BLaER1 treated with 17β-estradiol and CSF1 and Interleukin-3, amounts not matched to agents 10 nM and 100 nM (cell line): ENCODE data around the gene ARPC5.

Source experiments
- H3K27ac ChIP-seq, 11 experiments: shearing (Covaris generic); formaldehyde crosslinking; 2 replicates each; pipeline ENCODE4 v1.8.1; 2022
- H3K27me3 ChIP-seq, 11 experiments: shearing (Covaris generic); formaldehyde crosslinking; 2 replicates each; pipeline ENCODE4 v1.8.1; 2022
- H3K36me3 ChIP-seq, 11 experiments: shearing (Covaris generic); formaldehyde crosslinking; 2 replicates each; pipeline ENCODE4 v1.8.1; 2022
- H3K4me1 ChIP-seq, 10 experiments: shearing (Covaris generic); formaldehyde crosslinking; 2 replicates each; pipeline ENCODE4 v1.8.1; 2022
- H3K4me2 ChIP-seq, 11 experiments: shearing (Covaris generic); formaldehyde crosslinking; 2 replicates each; pipeline ENCODE4 v1.8.1; 2022
- H3K4me3 ChIP-seq, 10 experiments: shearing (Covaris generic); formaldehyde crosslinking; 2 replicates each; pipeline ENCODE4 v1.8.1; 2022
- H3K9ac ChIP-seq, 11 experiments: shearing (Covaris generic); formaldehyde crosslinking; 2 replicates each; pipeline ENCODE4 v1.8.1; 2022
- H3K9me3 ChIP-seq, 11 experiments: shearing (Covaris generic); formaldehyde crosslinking; replicated peaks in 1 of 11; 2 replicates each; pipeline ENCODE4 v1.8.1; 2022
- H4K20me1 ChIP-seq, 11 experiments: shearing (Covaris generic); formaldehyde crosslinking; 2 replicates each; pipeline ENCODE4 v1.8.1; 2022
- Cebpa-rat ChIP-seq, 11 experiments: shearing (Covaris generic); IDR thresholded peaks; 2 replicates each; pipeline ENCODE4 v1.8.1; 2022

ARPC5 gene

DNA sequence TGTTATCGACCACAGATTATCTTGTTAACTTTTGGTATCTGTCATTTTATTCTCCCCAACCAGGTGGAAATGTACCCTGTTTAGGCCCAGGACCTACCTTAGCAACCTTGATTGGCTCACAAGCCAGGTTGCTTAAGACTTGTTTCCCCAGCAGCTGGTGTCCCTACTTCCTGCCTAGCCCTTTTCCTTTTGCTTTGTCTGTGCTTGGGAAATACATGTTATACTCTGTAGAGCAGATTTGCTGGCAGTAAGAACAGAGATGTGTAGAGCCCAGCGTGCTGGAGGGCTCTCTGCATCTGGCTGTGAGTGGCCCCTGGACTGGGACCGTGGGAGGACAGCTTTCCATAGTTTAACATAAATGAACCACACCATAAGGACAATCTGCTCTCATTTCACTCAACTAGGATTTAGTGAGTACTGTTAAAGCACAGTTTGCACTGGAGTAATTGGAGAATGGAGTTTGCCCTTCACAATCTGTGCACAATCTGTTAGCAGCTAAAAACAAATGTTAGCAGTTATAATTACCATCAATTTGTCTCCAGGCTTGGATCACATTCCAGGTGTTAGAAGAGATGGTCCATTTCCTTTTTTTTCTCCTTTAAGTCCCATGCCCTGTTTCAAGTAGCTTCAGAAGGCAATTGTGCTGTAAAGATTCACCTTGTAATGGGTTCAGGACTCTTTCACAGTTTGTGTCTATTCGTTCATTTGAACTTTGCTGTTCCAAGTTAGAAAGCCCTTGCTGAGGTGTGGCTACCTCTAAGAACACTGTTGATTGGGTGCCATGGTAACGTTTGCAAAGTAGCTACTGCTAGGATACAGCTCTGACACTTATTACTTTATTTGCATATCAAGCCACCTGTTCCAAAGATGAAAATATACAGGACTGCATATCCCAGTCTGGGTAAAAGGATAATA, 17.2 kb upstream of the ARPC5 start, which contains the start of gene APOBEC4:
Gene APOBEC4, minus strand, starts transcription at position 770 of the 915 bp plus-strand sequence. CDS start 4,535 bp downstream, outside the sequence.
- Histone ChIP-seq H3K4me1 (peaks cover 42 to 62% (median 47%) of the 10 kb centered on the region in 10 experiments), H3K9me3 (peaks cover 0 to 2% (median 0%) of the 10 kb centered on the region in 11 experiments; a peak in 1 of 22 replicates), H3K4me3 (no peak within 1 kb of the TSS), H3K4me2 (peak within 1 kb of the TSS; percentile 64 to 89 (median 76)), H3K27ac (peak within 1 kb of the TSS; percentile 18 to 77 (median 43); a peak in 21 of 22 replicates), H4K20me1 (no peaks in the 10 kb centered on the region), H3K9ac (peak within 1 kb of the TSS in 4 of 11 experiments; percentile 22 to 52 (median 40); a peak in 6 of 22 replicates), H3K27me3 (no peaks in the 10 kb centered on the region), H3K36me3 (no peaks in the 10 kb centered on the region)
- TF ChIP-seq Cebpa-rat (IDR thresholded peaks at IDR 0.05): peak in 4 of 11 experiments; percentile 17 to 76 (median 48); a peak in 4 of 22 replicates

DNA sequence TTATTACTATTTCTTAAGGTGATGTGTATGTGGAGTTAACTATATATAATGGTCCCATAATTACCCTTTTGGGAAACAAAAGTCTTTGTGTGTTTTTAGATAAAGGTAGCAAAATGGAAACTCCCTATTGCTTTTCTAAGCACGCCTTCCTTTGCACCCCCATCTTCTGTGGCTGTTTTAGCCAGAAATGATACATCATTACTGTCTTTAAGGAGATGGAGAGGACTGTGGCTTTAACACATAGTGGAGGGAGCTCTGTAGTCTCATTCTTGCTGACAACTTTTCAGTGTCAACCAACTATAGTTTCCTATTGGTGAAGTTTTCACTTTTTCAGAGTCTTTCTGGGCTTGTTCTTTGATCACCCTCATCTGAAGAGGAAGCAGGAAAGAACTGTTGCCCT, 16.5 kb upstream of the ARPC5 start:
- Histone ChIP-seq H3K27me3 (no peaks in the 10 kb centered on the region), H3K9ac (peak overlapping the region in 4 of 11 experiments; percentile 0 to 49 (median 16); a peak in 5 of 22 replicates), H3K27ac (peak overlapping the region in 9 of 11 experiments; percentile 24 to 77 (median 52); a peak in 18 of 22 replicates), H3K4me1 (peaks cover 42 to 69% (median 47%) of the 10 kb centered on the region in 10 experiments), H3K4me2 (peak overlapping the region; percentile 64 to 89 (median 76); a peak in 21 of 22 replicates), H3K36me3 (no peaks in the 10 kb centered on the region), H4K20me1 (no peaks in the 10 kb centered on the region), H3K9me3 (no peaks in the 10 kb centered on the region), H3K4me3 (no peak overlapping the region)
- no peak for TF ChIP-seq Cebpa-rat (IDR thresholded peaks at IDR 0.05)

DNA sequence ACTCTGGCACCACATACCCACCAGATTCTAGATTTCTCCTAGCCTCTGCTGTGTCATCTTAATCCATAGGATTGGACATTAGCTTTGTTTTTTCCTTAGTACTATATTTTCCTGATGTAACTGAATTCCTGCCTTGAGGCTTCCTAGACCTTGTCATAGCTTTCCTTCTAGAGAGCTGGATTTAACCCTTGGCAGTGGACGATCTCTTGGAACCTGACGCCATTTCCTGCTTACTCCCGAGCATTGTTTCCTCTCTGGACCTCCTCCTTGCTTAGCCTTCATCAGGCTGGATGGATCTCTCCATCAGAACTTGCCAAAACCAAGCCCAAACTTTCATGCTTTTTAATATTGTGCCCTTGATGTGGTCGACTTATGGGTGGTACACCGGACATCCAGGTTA, 16.0 kb upstream of the ARPC5 start:
- no peaks in the 10 kb centered on the region for H4K20me1 ChIP-seq
- H3K4me1 ChIP-seq: peaks cover 43 to 74% (median 48%) of the 10 kb centered on the region in 10 experiments
- H3K36me3 ChIP-seq: no peaks in the 10 kb centered on the region
- peak overlapping the region in 7 of 11 experiments; percentile 39 to 77 (median 54); a peak in 13 of 22 replicates for H3K27ac ChIP-seq
- no peaks in the 10 kb centered on the region for H3K27me3 ChIP-seq
- peak overlapping the region; percentile 64 to 89 (median 76); a peak in 21 of 22 replicates for H3K4me2 ChIP-seq
- H3K4me3 ChIP-seq: no peak overlapping the region
- H3K9me3 ChIP-seq: no peaks in the 10 kb centered on the region
- no peak for TF ChIP-seq Cebpa-rat (IDR thresholded peaks at IDR 0.05)
- peak overlapping the region in 3 of 11 experiments; percentile 0 to 49 (median 3); a peak in 3 of 22 replicates for H3K9ac ChIP-seq

DNA sequence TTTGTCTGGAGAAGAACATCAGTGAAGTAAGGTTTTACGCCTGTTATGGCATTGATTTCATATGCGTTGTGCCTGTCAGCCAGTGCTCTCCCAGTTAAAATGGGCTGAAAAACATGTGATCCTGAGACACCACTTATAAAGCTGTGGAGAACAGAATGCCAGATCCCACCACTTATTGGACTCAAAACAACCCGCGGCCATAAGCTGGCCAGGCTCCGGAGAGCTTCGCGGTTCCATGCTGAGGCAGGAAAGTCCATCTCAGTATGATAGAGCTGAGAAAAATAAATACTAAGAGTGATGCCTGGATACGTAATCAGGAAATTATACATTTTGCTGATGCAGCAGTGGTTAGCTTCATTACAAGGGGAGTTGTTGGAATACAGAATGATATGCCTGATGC, 12.5 kb upstream of the ARPC5 start:
- Histone ChIP-seq H3K9ac (no peak overlapping the region), H3K4me1 (peaks cover 19 to 43% (median 26%) of the 10 kb centered on the region in 10 experiments), H3K27ac (no peak overlapping the region), H3K27me3 (no peaks in the 10 kb centered on the region), H4K20me1 (no peaks in the 10 kb centered on the region), H3K4me2 (peak overlapping the region in 2 of 11 experiments; percentile 2 to 15; a peak in 1 of 22 replicates), H3K9me3 (no peaks in the 10 kb centered on the region), H3K4me3 (no peak overlapping the region), H3K36me3 (no peaks in the 10 kb centered on the region)
- TF ChIP-seq Cebpa-rat (IDR thresholded peaks at IDR 0.05): no peak

DNA sequence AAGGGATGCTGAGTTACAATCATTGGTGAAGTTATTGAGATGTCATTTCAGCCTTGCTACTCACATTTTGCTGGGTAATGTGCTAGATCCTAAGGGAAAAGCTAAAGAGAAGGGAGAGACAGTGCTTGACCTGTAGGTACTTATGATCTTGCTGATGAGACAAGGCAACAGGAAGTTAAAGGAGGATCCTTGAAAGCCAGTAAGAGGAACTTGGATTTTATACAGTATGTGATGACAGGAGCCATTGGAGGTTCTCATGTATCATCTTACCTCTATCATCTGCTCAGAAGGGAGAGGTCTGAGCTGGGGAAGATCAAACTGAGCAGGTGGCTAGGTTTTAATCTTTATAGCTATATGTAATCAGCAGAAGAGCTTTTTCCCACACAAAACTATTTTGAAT, 11.2 kb upstream of the ARPC5 start:
- Histone ChIP-seq H4K20me1 (no peaks in the 10 kb centered on the region), H3K9ac (no peak overlapping the region), H3K27me3 (no peaks in the 10 kb centered on the region), H3K27ac (no peak overlapping the region), H3K4me3 (no peak overlapping the region), H3K36me3 (no peaks in the 10 kb centered on the region), H3K9me3 (no peaks in the 10 kb centered on the region), H3K4me2 (peak overlapping the region in 5 of 11 experiments; percentile 3 to 62 (median 34); a peak in 7 of 22 replicates), H3K4me1 (peaks cover 7 to 30% (median 13%) of the 10 kb centered on the region in 10 experiments)
- TF ChIP-seq Cebpa-rat (IDR thresholded peaks at IDR 0.05): no peak

DNA sequence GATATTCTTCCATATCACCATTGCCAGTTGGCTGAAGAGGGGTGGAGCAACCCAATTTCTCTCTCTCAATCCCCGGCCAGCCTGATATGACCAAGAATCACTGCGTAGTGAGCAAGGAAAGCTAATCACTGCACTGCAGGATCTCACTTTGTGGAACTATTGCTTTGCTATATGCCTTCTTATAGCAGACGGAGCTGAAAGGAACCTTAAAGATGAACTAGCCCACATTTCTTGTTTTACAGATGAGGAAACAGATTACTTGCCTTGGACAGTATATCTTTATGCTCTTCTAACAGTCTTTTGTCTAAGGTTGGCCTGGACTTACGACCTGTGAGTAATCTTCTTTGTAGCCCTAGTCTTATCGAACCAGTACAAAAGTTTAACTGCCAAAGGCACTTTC, 9.9 kb upstream of the ARPC5 start:
- no peak overlapping the region for H3K27ac ChIP-seq
- no peak overlapping the region for H3K4me3 ChIP-seq
- TF ChIP-seq Cebpa-rat (IDR thresholded peaks at IDR 0.05): no peak
- no peak overlapping the region for H3K4me2 ChIP-seq
- H3K9me3 ChIP-seq: no peaks in the 10 kb centered on the region
- H3K27me3 ChIP-seq: no peaks in the 10 kb centered on the region
- no peaks in the 10 kb centered on the region for H4K20me1 ChIP-seq
- H3K9ac ChIP-seq: no peak overlapping the region
- H3K4me1 ChIP-seq: peaks cover 0 to 24% (median 6%) of the 10 kb centered on the region in 10 experiments; a peak in 12 of 20 replicates
- H3K36me3 ChIP-seq: no peaks in the 10 kb centered on the region

DNA sequence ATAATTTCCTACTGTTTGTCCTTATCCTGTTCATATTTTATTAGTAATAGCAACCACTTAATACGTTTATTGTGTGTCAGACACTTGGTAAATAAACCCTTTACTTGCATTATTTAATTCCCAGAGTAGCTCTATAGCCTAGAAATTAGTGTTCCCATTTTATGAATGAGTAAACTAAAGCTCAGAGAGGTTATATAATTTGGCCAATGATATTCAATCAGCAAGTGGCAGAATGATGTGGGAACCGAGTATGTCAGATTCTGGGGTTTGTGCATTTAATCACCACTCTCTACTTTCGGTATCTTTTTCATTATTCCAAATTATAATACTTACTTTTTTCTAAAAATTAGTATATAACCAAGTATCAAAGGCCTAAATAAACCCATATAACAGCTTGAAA, 6.6 kb upstream of the ARPC5 start:
- Histone ChIP-seq H3K9me3 (no peaks in the 10 kb centered on the region), H3K27ac (no peak overlapping the region), H3K4me3 (no peak overlapping the region), H3K36me3 (no peaks in the 10 kb centered on the region), H3K27me3 (no peaks in the 10 kb centered on the region), H3K4me2 (no peak overlapping the region), H3K9ac (no peak overlapping the region), H3K4me1 (peaks cover 0 to 10% (median 6%) of the 10 kb centered on the region in 10 experiments; a peak in 13 of 20 replicates), H4K20me1 (no peaks in the 10 kb centered on the region)
- TF ChIP-seq Cebpa-rat (IDR thresholded peaks at IDR 0.05): no peak

DNA sequence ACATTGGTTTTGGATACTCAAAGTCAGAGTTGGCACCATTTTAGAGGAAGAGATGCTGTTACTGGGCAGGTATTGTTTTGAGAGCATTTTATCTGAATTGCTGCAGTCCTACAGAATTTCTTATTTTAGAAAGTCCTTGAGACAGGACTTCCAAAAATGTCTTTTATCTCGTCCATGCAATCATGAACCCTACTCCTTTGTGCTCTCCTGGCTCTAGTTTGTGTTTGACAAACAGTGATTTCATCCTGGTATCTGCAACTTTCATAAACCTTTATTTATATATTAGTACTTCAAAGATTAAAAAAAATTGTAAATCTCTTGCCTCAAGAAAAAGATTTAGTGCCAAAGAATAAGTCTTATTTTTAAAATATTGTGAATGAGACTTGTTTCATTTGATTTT, 4.6 kb upstream of the ARPC5 start:
- no peaks in the 10 kb centered on the region for H3K36me3 ChIP-seq
- no peak overlapping the region for H3K9ac ChIP-seq
- H3K4me3 ChIP-seq: no peak overlapping the region
- peaks cover 0 to under 1% (median 0%) of the 10 kb centered on the region in 11 experiments; a peak in 1 of 22 replicates for H4K20me1 ChIP-seq
- H3K27ac ChIP-seq: no peak overlapping the region
- no peaks in the 10 kb centered on the region for H3K27me3 ChIP-seq
- no peak overlapping the region for H3K4me2 ChIP-seq
- H3K4me1 ChIP-seq: peaks cover 9 to 13% (median 11%) of the 10 kb centered on the region in 10 experiments; a peak in 18 of 20 replicates
- no peak for TF ChIP-seq Cebpa-rat (IDR thresholded peaks at IDR 0.05)
- H3K9me3 ChIP-seq: no peaks in the 10 kb centered on the region
